ENCODE data around the gene LRMDA.

Gene LRMDA

DNA sequence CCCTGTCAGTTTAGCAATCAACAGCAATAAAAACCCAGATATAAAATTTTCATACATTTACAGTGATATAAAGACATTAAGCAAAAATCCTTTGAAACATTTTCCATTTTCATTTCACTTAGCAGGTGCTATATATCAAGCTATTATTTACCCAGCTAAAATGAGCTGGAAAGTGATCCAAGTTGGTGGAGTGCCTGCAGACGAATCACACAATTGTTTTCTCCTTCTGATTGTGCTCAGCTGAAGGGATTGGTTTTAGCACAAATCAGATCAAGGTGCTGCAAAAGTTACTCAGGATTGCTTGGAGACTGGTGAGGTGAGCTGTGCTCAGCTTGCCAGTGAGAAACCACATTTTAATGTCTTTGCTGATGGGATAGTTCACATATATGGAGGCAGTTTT is 138.1 kb downstream of the LRMDA start:
- no peak overlapping the region for H3K4ac ChIP-seq (ENCODE audit: low read depth in 1 of 2, low read length in 2 of 2)

DNA sequence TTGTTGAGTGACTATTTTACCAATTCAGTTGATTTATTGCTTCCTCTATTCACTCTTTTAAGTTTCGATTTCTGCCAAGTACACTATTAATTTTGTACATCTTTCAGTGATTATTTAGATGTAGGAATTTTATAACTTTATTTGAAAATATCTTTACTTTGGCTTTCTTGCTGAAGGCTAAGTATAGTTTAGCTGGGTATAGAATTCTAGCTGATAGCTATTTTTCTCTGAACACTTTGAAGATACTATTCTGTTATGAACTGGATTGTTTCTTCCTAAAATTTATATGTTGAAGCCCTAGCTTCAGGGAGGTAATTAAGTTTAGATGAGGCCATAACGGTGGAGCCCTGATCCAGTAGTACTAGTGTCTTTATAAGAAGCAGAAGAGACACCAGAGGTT is 141.1 kb downstream of the LRMDA start:
- Histone ChIP-seq H4K91ac (ENCODE audit: low read length) (no peak overlapping the region), H2BK15ac (ENCODE audit: low read depth, poor library complexity, severe bottlenecking) (no peak overlapping the region), H3K27me3 (ENCODE audit: control insufficient read depth in 1 of 2, insufficient read depth in 1 of 2, low read length in 2 of 2) (no peaks in the 10 kb centered on the region), H3K18ac (ENCODE audit: low read depth in 1 of 2, low read length in 2 of 2) (no peak overlapping the region), H3K4ac (ENCODE audit: low read depth in 1 of 2, low read length in 2 of 2) (no peak overlapping the region), H3K4me2 (ENCODE audit: low read length, poor library complexity, severe bottlenecking) (no peak overlapping the region), H3K27ac (ENCODE audit: low read length, poor library complexity, severe bottlenecking) (no peak overlapping the region), H3K9ac (ENCODE audit: low read length) (no peak overlapping the region), H4K8ac (ENCODE audit: low read length) (no peak overlapping the region), H2AK5ac (ENCODE audit: low read length, severe bottlenecking) (no peak overlapping the region), H3K23ac (ENCODE audit: low read length in 2 of 2) (no peak overlapping the region), H3K36me3 (ENCODE audit: control insufficient read depth in 1 of 2, insufficient read depth in 2 of 2, low read depth in 1 of 2, low read length in 2 of 2) (no peaks in the 10 kb centered on the region), H2AFZ (ENCODE audit: low read depth, low read length) (no peak overlapping the region), H3K14ac (ENCODE audit: low read length in 2 of 2) (no peak overlapping the region), H2BK12ac (ENCODE audit: low read length in 2 of 2) (no peak overlapping the region), H2BK120ac (ENCODE audit: low read depth, low read length) (no peak overlapping the region), H3K79me1 (replicated peaks; ENCODE audit: low read length, poor library complexity, severe bottlenecking) (no peaks in the 10 kb centered on the region), H2BK5ac (ENCODE audit: low read depth, low read length, poor library complexity, severe bottlenecking) (no peak overlapping the region), H3K4me1 (ENCODE audit: control insufficient read depth, insufficient read depth, low read depth, low read length) (no peaks in the 10 kb centered on the region), H3K9me3 (ENCODE audit: control insufficient read depth, low read length) (peaks cover 51% of the 10 kb centered on the region), H3K4me3 (ENCODE audit: insufficient read depth in 1 of 2, low read depth in 1 of 2, low read length in 2 of 2) (peak overlapping the region in 1 of 2 experiments; percentile 37)
- DNase-seq, result no peak
- WGBS, result 91% methylated on average over 1 of the region's 2 CpGs

More for the DNA sequence above, 138.1 kb downstream of the LRMDA start:
- no peak overlapping the region for H2BK120ac ChIP-seq (ENCODE audit: low read depth, low read length)
- no peak overlapping the region for H3K9ac ChIP-seq (ENCODE audit: low read length)
- H2AFZ ChIP-seq (ENCODE audit: low read depth, low read length), result no peak overlapping the region
- no peak for DNase-seq
- H3K14ac ChIP-seq (ENCODE audit: low read length in 2 of 2), result no peak overlapping the region
- H3K4me2 ChIP-seq (ENCODE audit: low read length, poor library complexity, severe bottlenecking), result no peak overlapping the region
- H3K4me3 ChIP-seq (ENCODE audit: insufficient read depth in 1 of 2, low read depth in 1 of 2, low read length in 2 of 2), result no peak overlapping the region
- no peak overlapping the region for H4K8ac ChIP-seq (ENCODE audit: low read length)
- H3K23ac ChIP-seq (ENCODE audit: low read length in 2 of 2), result no peak overlapping the region
- no peak overlapping the region for H4K91ac ChIP-seq (ENCODE audit: low read length)
- H2BK15ac ChIP-seq (ENCODE audit: low read depth, poor library complexity, severe bottlenecking), result no peak overlapping the region
- no peak overlapping the region for H2BK5ac ChIP-seq (ENCODE audit: low read depth, low read length, poor library complexity, severe bottlenecking)
- no peak overlapping the region for H2AK5ac ChIP-seq (ENCODE audit: low read length, severe bottlenecking)
- no peaks in the 10 kb centered on the region for H3K4me1 ChIP-seq (ENCODE audit: control insufficient read depth, insufficient read depth, low read depth, low read length)
- no peaks in the 10 kb centered on the region for H3K36me3 ChIP-seq (ENCODE audit: control insufficient read depth in 1 of 2, insufficient read depth in 2 of 2, low read depth in 1 of 2, low read length in 2 of 2)
- 78% methylated on average over 1 of the region's 1 CpG for WGBS
- H3K18ac ChIP-seq (ENCODE audit: low read depth in 1 of 2, low read length in 2 of 2), result no peak overlapping the region
- H3K79me1 ChIP-seq (replicated peaks; ENCODE audit: low read length, poor library complexity, severe bottlenecking), result no peaks in the 10 kb centered on the region
- H3K27me3 ChIP-seq (ENCODE audit: control insufficient read depth in 1 of 2, insufficient read depth in 1 of 2, low read length in 2 of 2), result no peaks in the 10 kb centered on the region
- no peak overlapping the region for H2BK12ac ChIP-seq (ENCODE audit: low read length in 2 of 2)
- no peak overlapping the region for H3K27ac ChIP-seq (ENCODE audit: low read length, poor library complexity, severe bottlenecking)
- peaks cover 37% of the 10 kb centered on the region for H3K9me3 ChIP-seq (ENCODE audit: control insufficient read depth, low read length)

DNA sequence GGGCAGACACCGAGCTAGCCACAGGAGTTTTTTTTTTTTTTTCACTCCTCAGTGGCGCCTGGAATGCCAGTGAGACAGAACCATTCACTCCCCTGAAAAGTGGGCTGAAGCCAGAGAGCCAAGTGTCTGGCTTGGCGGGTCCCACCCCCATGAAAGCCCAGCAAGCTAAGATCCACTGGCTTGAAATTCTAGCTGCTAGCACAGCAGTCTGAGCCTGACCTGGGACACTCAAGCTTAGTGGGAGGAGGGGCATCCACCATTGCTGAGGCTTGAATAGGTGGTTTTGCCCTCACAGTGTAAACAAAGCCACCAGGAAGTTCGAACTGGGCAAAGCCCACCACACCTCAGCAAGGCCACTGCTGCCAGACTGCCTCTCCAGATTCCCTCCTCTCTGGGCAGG is 144.5 kb downstream of the LRMDA start:
- Histone ChIP-seq H3K9me3 (ENCODE audit: control insufficient read depth, low read length) (peaks cover 54% of the 10 kb centered on the region), H3K27me3 (ENCODE audit: control insufficient read depth in 1 of 2, insufficient read depth in 1 of 2, low read length in 2 of 2) (no peaks in the 10 kb centered on the region), H3K4me1 (ENCODE audit: control insufficient read depth, insufficient read depth, low read depth, low read length) (no peaks in the 10 kb centered on the region), H3K27ac (ENCODE audit: low read length, poor library complexity, severe bottlenecking) (no peak overlapping the region), H3K4ac (ENCODE audit: low read depth in 1 of 2, low read length in 2 of 2) (no peak overlapping the region), H2BK120ac (ENCODE audit: low read depth, low read length) (no peak overlapping the region), H3K9ac (ENCODE audit: low read length) (no peak overlapping the region), H2BK15ac (ENCODE audit: low read depth, poor library complexity, severe bottlenecking) (no peak overlapping the region), H3K18ac (ENCODE audit: low read depth in 1 of 2, low read length in 2 of 2) (no peak overlapping the region), H4K8ac (ENCODE audit: low read length) (no peak overlapping the region), H4K91ac (ENCODE audit: low read length) (no peak overlapping the region), H2BK12ac (ENCODE audit: low read length in 2 of 2) (no peak overlapping the region), H2AK5ac (ENCODE audit: low read length, severe bottlenecking) (no peak overlapping the region), H3K4me2 (ENCODE audit: low read length, poor library complexity, severe bottlenecking) (no peak overlapping the region), H2AFZ (ENCODE audit: low read depth, low read length) (no peak overlapping the region), H3K4me3 (ENCODE audit: insufficient read depth in 1 of 2, low read depth in 1 of 2, low read length in 2 of 2) (no peak overlapping the region), H3K14ac (ENCODE audit: low read length in 2 of 2) (no peak overlapping the region), H3K23ac (ENCODE audit: low read length in 2 of 2) (no peak overlapping the region), H2BK5ac (ENCODE audit: low read depth, low read length, poor library complexity, severe bottlenecking) (no peak overlapping the region), H3K79me1 (replicated peaks; ENCODE audit: low read length, poor library complexity, severe bottlenecking) (no peaks in the 10 kb centered on the region), H3K36me3 (ENCODE audit: control insufficient read depth in 1 of 2, insufficient read depth in 2 of 2, low read depth in 1 of 2, low read length in 2 of 2) (no peaks in the 10 kb centered on the region)
- DNase-seq, result no peak
- 62% methylated on average over 4 of the region's 4 CpGs for WGBS

DNA sequence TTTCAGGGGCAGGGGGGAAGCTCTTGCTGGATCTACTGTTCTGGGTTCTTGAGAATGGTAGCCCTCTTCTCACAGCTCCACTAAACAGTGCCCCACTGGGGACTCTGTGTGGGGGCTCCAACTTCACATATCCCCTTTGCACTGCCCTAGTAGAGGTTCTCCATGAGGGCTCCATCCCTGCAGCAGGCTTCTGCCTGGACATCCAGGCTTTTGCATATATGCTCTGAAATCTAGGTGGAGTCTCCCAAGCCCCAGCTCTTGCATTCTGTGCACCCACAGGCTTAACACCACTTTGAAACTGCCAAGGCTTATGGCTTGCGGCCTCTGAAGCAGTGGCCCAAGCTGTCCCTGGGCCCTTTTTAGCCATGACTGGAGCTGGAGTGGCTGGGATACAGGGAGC is 150.7 kb downstream of the LRMDA start:
- Histone ChIP-seq H2AK5ac (ENCODE audit: low read length, severe bottlenecking) (no peak overlapping the region), H4K91ac (ENCODE audit: low read length) (no peak overlapping the region), H3K9me3 (ENCODE audit: control insufficient read depth, low read length) (peaks cover 35% of the 10 kb centered on the region), H3K14ac (ENCODE audit: low read length in 2 of 2) (no peak overlapping the region), H3K79me1 (replicated peaks; ENCODE audit: low read length, poor library complexity, severe bottlenecking) (no peaks in the 10 kb centered on the region), H3K9ac (ENCODE audit: low read length) (no peak overlapping the region), H3K18ac (ENCODE audit: low read depth in 1 of 2, low read length in 2 of 2) (no peak overlapping the region), H4K8ac (ENCODE audit: low read length) (no peak overlapping the region), H2BK5ac (ENCODE audit: low read depth, low read length, poor library complexity, severe bottlenecking) (no peak overlapping the region), H2AFZ (ENCODE audit: low read depth, low read length) (no peak overlapping the region), H3K36me3 (ENCODE audit: control insufficient read depth in 1 of 2, insufficient read depth in 2 of 2, low read depth in 1 of 2, low read length in 2 of 2) (no peaks in the 10 kb centered on the region), H3K23ac (ENCODE audit: low read length in 2 of 2) (no peak overlapping the region), H3K4me3 (ENCODE audit: insufficient read depth in 1 of 2, low read depth in 1 of 2, low read length in 2 of 2) (no peak overlapping the region), H3K27me3 (ENCODE audit: control insufficient read depth in 1 of 2, insufficient read depth in 1 of 2, low read length in 2 of 2) (no peaks in the 10 kb centered on the region), H3K4me2 (ENCODE audit: low read length, poor library complexity, severe bottlenecking) (no peak overlapping the region), H3K4ac (ENCODE audit: low read depth in 1 of 2, low read length in 2 of 2) (no peak overlapping the region), H2BK12ac (ENCODE audit: low read length in 2 of 2) (no peak overlapping the region), H3K27ac (ENCODE audit: low read length, poor library complexity, severe bottlenecking) (no peak overlapping the region), H3K4me1 (ENCODE audit: control insufficient read depth, insufficient read depth, low read depth, low read length) (no peaks in the 10 kb centered on the region), H2BK120ac (ENCODE audit: low read depth, low read length) (no peak overlapping the region), H2BK15ac (ENCODE audit: low read depth, poor library complexity, severe bottlenecking) (no peak overlapping the region)
- DNase-seq, result no peak
- WGBS, result 93% methylated on average over 1 of the region's 1 CpG

All from mesenchymal stem cell (in vitro differentiated cells and primary cell).